NOMO-1 treated with DMSO at 0.1 percent for 48 hours (cell line): ENCODE results near the gene CGB5.

Experiments used
- DNase-seq: peaks from one replicate; lab custom pipeline; 2025; ENCODE audit not compliant: unreplicated experiment; lab: John Stamatoyannopoulos, UW

The CGB5 gene

DNA sequence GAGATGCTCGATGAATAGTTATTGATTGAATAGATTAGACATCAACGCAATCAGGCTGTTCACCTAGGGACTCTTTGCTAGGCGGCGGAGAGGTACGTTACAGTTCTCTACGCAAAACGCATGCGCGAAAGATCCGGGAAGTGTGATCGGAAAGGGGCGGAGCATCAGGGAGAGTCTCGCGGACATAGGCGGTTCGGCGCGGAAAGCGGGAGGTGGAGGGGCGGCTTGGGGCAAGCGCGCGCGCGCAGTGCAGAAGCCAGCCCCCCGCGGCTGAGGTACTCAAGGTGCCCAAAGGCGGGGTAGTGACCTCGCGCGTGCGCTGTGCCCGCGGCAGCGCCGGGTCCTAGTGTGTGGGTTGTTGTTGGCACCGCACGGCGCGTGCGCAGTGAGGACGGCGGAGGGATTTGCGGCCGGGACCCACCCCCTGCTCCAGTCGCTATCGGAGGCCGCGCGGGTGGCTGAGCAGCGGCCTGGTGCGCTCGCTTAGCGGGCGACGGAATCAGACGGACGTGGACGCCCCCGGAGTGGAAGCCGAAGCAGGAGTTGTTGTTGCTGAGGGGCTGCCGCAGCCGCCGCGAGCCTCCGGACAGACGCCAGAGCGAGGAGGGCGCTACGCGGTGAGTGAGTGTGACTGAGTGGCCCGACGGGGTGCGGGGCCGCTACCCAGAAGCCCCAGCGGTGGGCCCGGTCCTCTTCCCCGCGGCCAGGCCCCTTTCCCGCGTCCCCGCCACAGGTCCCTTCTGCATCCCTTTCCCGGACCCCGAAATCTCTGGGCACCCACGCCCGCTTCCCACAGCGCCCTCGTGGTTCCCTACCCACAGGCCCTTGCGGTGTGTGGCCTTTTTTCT, 41.6 kb downstream of the CGB5 start, which contains the start of gene SNRNP70:
Gene SNRNP70, plus strand, starts transcription at position 432 of the 848 bp plus-strand sequence. CDS start 964 bp downstream, outside the sequence.
- DNase-seq, result peak; percentile 99

DNA sequence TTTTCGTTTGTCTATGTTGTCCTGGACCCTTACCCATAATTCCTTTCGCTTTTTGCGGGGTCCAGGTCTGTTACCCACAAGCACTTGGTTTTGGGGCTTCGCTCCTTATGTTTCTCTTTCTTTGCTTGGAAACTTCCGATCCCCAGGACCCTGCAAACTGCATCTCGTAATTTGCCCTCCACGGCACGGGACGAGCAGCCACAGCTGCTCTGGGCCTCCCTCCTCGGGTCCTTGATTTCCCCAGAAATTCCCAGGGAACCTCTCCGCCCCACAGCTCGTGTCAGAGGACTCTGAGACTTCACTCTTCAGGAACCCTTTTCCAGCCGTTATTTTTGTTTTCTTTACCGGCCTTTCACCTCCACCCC, 42.2 kb downstream of the CGB5 start:
- DNase-seq, result no peak

DNA sequence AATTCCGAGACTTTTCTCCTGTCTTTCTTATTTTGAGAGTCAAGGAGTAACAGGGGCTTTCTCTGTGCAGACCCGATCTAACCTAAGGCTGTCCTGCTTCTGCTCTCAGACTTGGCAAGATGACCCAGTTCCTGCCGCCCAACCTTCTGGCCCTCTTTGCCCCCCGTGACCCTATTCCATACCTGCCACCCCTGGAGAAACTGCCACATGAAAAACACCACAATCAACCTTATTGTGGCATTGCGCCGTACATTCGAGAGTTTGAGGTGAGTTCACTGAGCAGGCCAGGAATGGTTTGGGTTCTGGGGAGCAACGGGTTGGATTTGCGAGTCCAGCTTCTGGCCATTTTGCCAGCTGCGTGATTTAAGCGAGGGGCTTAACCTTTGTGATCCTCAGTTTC, 42.6 kb downstream of the CGB5 start:
- DNase-seq, result no peak

- no peak for DNase-seq
Measured at GRCh38 chr19:49091391-49092038, 47.9 kb downstream of the CGB5 start.

DNA sequence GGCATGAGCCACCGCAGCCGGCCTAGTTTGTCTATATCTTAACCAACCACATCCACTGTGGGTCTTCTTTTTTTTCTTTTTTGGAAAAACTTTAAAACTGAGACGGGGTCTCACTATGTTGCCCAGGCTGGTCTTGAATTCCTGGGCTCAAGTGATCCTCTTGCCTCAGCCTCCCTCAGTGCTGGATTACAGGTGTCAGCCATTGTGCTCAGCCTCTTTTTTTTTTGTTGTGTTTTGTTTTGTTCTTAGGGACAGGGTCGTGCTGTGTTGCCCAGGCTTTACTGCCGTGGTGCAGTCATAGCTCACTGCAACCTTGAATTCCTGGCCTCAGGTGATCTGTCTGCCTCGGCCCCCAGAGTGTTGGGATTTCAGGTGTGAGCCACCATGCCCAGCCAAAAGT, 49.0 kb downstream of the CGB5 start:
- DNase-seq, result no peak
